Measurements from ENCODE around the gene MPDU1. TPM values are rescaled to one million over a fixed set of nuclear protein-coding genes. Genes with fewer than 3 reads are reported as not detected.
"Not testable (repeated sequence)": the region's sequence is repeated elsewhere in the genome, so short reads cannot be mapped to it uniquely, and the experiment has no call there.

The MPDU1 gene
- total RNA-seq, 1 experiment from 2014 or later: 57.0 TPM

DNA sequence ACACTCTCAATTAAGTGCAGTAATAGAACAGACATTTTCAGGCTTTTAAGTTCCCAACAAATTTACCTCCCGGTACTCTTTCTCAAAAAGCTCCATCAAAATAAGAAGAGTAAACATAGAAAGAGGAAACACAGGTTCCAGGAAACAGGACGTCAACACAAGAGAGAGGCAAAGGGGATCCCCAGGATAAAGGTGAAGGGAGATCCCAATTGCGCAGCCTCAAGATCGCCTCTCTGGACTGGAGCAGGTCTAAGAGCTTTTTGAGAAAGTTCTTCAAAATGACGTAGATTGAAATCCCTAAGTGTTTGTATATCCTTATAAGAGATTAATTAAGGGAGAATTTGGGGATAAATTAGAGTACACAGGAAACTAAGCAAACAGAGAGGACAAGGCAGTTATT, 35.0 kb downstream of the MPDU1 start (continued):
- no peak for TF ChIP-seq SP1 (CRISPR knock-in tag; conservative IDR thresholded peaks at IDR 0.05)
- TF ChIP-seq, protein P1, sequence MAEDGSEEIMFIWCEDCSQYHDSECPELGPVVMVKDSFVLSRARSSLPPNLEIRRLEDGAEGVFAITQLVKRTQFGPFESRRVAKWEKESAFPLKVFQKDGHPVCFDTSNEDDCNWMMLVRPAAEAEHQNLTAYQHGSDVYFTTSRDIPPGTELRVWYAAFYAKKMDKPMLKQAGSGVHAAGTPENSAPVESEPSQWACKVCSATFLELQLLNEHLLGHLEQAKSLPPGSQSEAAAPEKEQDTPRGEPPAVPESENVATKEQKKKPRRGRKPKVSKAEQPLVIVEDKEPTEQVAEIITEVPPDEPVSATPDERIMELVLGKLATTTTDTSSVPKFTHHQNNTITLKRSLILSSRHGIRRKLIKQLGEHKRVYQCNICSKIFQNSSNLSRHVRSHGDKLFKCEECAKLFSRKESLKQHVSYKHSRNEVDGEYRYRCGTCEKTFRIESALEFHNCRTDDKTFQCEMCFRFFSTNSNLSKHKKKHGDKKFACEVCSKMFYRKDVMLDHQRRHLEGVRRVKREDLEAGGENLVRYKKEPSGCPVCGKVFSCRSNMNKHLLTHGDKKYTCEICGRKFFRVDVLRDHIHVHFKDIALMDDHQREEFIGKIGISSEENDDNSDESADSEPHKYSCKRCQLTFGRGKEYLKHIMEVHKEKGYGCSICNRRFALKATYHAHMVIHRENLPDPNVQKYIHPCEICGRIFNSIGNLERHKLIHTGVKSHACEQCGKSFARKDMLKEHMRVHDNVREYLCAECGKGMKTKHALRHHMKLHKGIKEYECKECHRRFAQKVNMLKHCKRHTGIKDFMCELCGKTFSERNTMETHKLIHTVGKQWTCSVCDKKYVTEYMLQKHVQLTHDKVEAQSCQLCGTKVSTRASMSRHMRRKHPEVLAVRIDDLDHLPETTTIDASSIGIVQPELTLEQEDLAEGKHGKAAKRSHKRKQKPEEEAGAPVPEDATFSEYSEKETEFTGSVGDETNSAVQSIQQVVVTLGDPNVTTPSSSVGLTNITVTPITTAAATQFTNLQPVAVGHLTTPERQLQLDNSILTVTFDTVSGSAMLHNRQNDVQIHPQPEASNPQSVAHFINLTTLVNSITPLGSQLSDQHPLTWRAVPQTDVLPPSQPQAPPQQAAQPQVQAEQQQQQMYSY (CRISPR knock-in tag; IDR thresholded peaks at IDR 0.05): no peak
- TF ChIP-seq JAZF1 (CRISPR knock-in tag; IDR thresholded peaks at IDR 0.05): no peak
- TF ChIP-seq FOXP1 (CRISPR knock-in tag; IDR thresholded peaks at IDR 0.05; ENCODE audit: borderline replicate concordance): no peak
- TF ChIP-seq ELF4 (CRISPR knock-in tag; IDR thresholded peaks at IDR 0.05; ENCODE audit: low read depth): no peak
- TF ChIP-seq, protein P2, sequence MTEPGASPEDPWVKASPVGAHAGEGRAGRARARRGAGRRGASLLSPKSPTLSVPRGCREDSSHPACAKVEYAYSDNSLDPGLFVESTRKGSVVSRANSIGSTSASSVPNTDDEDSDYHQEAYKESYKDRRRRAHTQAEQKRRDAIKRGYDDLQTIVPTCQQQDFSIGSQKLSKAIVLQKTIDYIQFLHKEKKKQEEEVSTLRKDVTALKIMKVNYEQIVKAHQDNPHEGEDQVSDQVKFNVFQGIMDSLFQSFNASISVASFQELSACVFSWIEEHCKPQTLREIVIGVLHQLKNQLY (CRISPR knock-in tag; IDR thresholded peaks at IDR 0.05): no peak
- no peak for TF ChIP-seq ZNF317 (CRISPR knock-in tag; IDR thresholded peaks at IDR 0.05; ENCODE audit: borderline replicate concordance, low read depth)

DNA sequence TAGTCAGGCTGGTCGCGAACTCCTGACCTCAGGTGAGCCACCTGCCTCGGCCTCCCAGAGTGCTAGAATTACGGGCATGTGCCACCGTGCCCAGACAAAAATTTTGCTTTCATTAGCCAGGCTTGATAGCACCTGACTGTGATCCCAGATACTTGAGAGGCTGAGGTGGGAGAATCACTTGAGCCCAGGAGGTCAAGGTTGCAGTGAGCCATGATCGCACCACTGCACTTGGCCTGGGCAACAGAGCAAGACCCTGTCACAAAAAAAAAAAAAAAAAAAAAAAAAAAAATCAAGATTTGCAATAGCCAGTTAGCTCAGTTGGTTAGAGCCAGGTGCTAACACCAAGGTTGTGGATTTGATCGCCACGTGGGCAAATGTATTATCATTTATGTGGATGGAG, 37.2 kb downstream of the MPDU1 start:
- TF ChIP-seq TP53 (CRISPR knock-in tag; IDR thresholded peaks at IDR 0.05) (no peak), ZNF121 (CRISPR knock-in tag; IDR thresholded peaks at IDR 0.05) (peak; percentile 82)
- Mint-ChIP-seq H3K27ac (no peak overlapping the region), H3K4me1 (no peaks in the 10 kb centered on the region), H3K4me3 (no peak overlapping the region), H3K9me3 (no peaks in the 10 kb centered on the region), H3K27me3 (ENCODE audit: low read depth) (no peaks in the 10 kb centered on the region), H3K36me3 (no peaks in the 10 kb centered on the region)
- POLR2A ChIA-PET: interaction anchor here (0.5 kb wide), 1 partner anchor 71 kb away, joined by 11 read pairs; no protein-coding TSS in a partner anchor
- ATAC-seq (no peak), DNase-seq (ENCODE audit: low spot score) (no peak)
- CTCF ChIA-PET: interaction anchor here (0.8 kb wide), 1 partner anchor 12 kb away, joined by 3 read pairs; no protein-coding TSS in a partner anchor

DNA sequence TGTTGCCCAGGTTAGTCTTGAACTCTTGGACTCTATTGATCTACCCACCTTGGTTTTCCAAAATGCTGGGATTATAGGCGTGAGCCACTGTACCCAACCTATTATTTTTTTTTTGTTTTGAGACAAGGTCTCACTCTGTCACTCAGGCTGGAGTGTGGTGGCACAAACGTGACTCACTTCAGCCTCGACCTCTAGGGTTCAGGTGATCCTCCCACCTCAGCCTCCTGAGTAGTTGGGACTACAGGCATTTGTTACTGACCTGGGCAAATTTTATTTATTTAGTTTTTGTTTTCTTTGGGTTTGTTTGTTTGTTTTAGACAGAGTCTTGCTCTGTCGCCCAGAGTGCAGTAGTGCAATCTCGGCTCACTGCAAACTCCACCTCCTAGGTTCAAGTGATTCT, 40.0 kb downstream of the MPDU1 start:
- Mint-ChIP-seq H3K36me3 (peaks cover 4% of the 10 kb centered on the region), H3K27ac (no peak overlapping the region), H3K4me3 (no peak overlapping the region), H3K4me1 (peaks cover 9% of the 10 kb centered on the region), H3K27me3 (ENCODE audit: low read depth) (no peaks in the 10 kb centered on the region), H3K9me3 (no peaks in the 10 kb centered on the region)
- ChIA-PET POLR2A (interaction anchor here (0.6 kb wide), 1 partner anchor 54 kb away, joined by 6 read pairs; no protein-coding TSS in a partner anchor), CTCF (interaction anchor here (0.6 to 1.6 kb wide), 4 partner anchors 9 to 64 kb away, joined by 3 to 5 read pairs (median 4); no protein-coding TSS in a partner anchor)
- ATAC-seq (no peak), DNase-seq (ENCODE audit: low spot score) (no peak)
- no peak for TF ChIP-seq TEAD1 (CRISPR knock-in tag; IDR thresholded peaks at IDR 0.05)
- no peak for TF ChIP-seq ATF1 (CRISPR knock-in tag; IDR thresholded peaks at IDR 0.05)
- TF ChIP-seq ZNF121 (CRISPR knock-in tag; IDR thresholded peaks at IDR 0.05): no peak
- no peak for TF ChIP-seq JUN (CRISPR knock-in tag; IDR thresholded peaks at IDR 0.05)
- TF ChIP-seq, protein P3, sequence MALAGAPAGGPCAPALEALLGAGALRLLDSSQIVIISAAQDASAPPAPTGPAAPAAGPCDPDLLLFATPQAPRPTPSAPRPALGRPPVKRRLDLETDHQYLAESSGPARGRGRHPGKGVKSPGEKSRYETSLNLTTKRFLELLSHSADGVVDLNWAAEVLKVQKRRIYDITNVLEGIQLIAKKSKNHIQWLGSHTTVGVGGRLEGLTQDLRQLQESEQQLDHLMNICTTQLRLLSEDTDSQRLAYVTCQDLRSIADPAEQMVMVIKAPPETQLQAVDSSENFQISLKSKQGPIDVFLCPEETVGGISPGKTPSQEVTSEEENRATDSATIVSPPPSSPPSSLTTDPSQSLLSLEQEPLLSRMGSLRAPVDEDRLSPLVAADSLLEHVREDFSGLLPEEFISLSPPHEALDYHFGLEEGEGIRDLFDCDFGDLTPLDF (CRISPR knock-in tag; IDR thresholded peaks at IDR 0.05): no peak
- TF ChIP-seq CREB1 (CRISPR knock-in tag; IDR thresholded peaks at IDR 0.05): no peak
- TF ChIP-seq PRRX2 (CRISPR knock-in tag; IDR thresholded peaks at IDR 0.05): no peak
- TF ChIP-seq ZNF396 (CRISPR knock-in tag; IDR thresholded peaks at IDR 0.05; ENCODE audit: borderline replicate concordance): no peak
- no peak for TF ChIP-seq NR2C2 (CRISPR knock-in tag; IDR thresholded peaks at IDR 0.05)
- no peak for TF ChIP-seq TCF7 (CRISPR knock-in tag; IDR thresholded peaks at IDR 0.05; ENCODE audit: low read depth)
- TF ChIP-seq, protein P4, sequence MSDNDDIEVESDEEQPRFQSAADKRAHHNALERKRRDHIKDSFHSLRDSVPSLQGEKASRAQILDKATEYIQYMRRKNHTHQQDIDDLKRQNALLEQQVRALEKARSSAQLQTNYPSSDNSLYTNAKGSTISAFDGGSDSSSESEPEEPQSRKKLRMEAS (CRISPR knock-in tag; IDR thresholded peaks at IDR 0.05): no peak
- no peak for TF ChIP-seq ETV6 (CRISPR knock-in tag; IDR thresholded peaks at IDR 0.05)
- no peak for TF ChIP-seq FOXP1 (CRISPR knock-in tag; IDR thresholded peaks at IDR 0.05; ENCODE audit: borderline replicate concordance)

DNA sequence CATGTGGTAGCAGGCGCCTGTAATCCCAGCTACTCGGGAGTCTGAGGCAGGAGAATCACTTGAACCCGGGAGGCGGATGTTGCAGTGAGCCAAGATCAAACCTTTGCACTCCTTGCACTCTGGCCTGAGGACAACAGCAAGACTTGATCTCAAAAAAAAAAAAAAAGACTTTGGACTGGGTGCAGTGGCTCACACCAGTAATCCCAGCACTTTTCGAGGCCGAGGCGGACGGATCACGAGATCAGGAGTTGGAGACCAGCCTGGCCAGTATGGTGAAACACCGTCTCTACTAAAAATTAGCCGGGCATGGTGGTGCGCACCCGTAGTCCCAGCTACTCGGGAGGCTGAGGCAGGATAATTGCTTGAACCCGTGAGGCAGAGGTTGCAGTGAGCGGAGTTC, 42.1 kb downstream of the MPDU1 start:
- H3K4me1 Mint-ChIP-seq; H3K9me3 Mint-ChIP-seq; H3K36me3 Mint-ChIP-seq; H3K27me3 Mint-ChIP-seq (ENCODE audit: low read depth); DNase-seq (ENCODE audit: low spot score); ATAC-seq; H3K27ac Mint-ChIP-seq; POLR2A ChIA-PET: not testable (repeated sequence)
- peak overlapping the region; percentile 85; the same call in 1 of the 2 replicates for H3K4me3 Mint-ChIP-seq
- CTCF ChIA-PET: interaction anchor here (0.5 to 3.0 kb wide), 3 partner anchors 10 to 48 kb away, joined by 4 to 29 read pairs (median 8); partner anchors contain the start of gene SOX15
